Measurements from ENCODE around the gene MIOX.

The MIOX gene

GRCh38 chr22:50481440-50482106 lies 5.1 kb upstream of the MIOX start, which contains the start of gene ADM2:
TSS of gene ADM2 (plus strand) at chr22:50481543. CDS start at chr22:50481848, 305 bp downstream.
- no peak for TF ChIP-seq CTCF (conservative IDR thresholded peaks at IDR 0.05; ENCODE audit: low read length)
- H3K4me3 ChIP-seq (ENCODE audit: low read length), result peak within 1 kb of the TSS; percentile 87
- peak; percentile 49 for DNase-seq (ENCODE audit: low read depth)

GRCh38 chr22:50482107-50483074 lies 4.3 kb upstream of the MIOX start:
- TF ChIP-seq CTCF (conservative IDR thresholded peaks at IDR 0.05; ENCODE audit: low read length), result no peak
- H3K4me3 ChIP-seq (ENCODE audit: low read length), result peak overlapping the region; percentile 87
- no peak for DNase-seq (ENCODE audit: low read depth)

GRCh38 chr22:50483106-50483505 lies 3.6 kb upstream of the MIOX start:
- TF ChIP-seq CTCF (conservative IDR thresholded peaks at IDR 0.05; ENCODE audit: low read length), result no peak
- peak overlapping the region; percentile 87 for H3K4me3 ChIP-seq (ENCODE audit: low read length)
- no peak for DNase-seq (ENCODE audit: low read depth)

- peak overlapping the region; percentile 87; the same call in 1 of the 2 replicates for H3K4me3 ChIP-seq (ENCODE audit: low read length)
- TF ChIP-seq CTCF (conservative IDR thresholded peaks at IDR 0.05; ENCODE audit: low read length), result no peak
- DNase-seq (ENCODE audit: low read depth), result no peak
Observed at GRCh38 chr22:50483556-50483955, 3.1 kb upstream of the MIOX start.

- no peak for DNase-seq (ENCODE audit: low read depth)
- no peak for TF ChIP-seq CTCF (conservative IDR thresholded peaks at IDR 0.05; ENCODE audit: low read length)
- no peak overlapping the region for H3K4me3 ChIP-seq (ENCODE audit: low read length)
Observed at GRCh38 chr22:50483977-50484853, 2.4 kb upstream of the MIOX start.

- no peak overlapping the region for H3K4me3 ChIP-seq (ENCODE audit: low read length)
- no peak for TF ChIP-seq CTCF (conservative IDR thresholded peaks at IDR 0.05; ENCODE audit: low read length)
- peak; percentile 22 for DNase-seq (ENCODE audit: low read depth)
Observed at GRCh38 chr22:50485221-50486131, 1.2 kb upstream of the MIOX start.

All from AG10803 (cell line).